HG03457 (cell line): ENCODE results near the gene SLC22A31.
"Not testable (repeated sequence)": the region's sequence is repeated elsewhere in the genome, so short reads cannot be mapped to it uniquely, and the experiment has no call there.

Experiments used
- ATAC-seq: cut with Tn5 transposase; IDR thresholded peaks from one replicate; pipeline ENCODE4 v1.9.1; 2021; ENCODE audit warnings: moderate number of reproducible peaks; ENCODE audit not compliant: unreplicated experiment

The SLC22A31 gene

DNA sequence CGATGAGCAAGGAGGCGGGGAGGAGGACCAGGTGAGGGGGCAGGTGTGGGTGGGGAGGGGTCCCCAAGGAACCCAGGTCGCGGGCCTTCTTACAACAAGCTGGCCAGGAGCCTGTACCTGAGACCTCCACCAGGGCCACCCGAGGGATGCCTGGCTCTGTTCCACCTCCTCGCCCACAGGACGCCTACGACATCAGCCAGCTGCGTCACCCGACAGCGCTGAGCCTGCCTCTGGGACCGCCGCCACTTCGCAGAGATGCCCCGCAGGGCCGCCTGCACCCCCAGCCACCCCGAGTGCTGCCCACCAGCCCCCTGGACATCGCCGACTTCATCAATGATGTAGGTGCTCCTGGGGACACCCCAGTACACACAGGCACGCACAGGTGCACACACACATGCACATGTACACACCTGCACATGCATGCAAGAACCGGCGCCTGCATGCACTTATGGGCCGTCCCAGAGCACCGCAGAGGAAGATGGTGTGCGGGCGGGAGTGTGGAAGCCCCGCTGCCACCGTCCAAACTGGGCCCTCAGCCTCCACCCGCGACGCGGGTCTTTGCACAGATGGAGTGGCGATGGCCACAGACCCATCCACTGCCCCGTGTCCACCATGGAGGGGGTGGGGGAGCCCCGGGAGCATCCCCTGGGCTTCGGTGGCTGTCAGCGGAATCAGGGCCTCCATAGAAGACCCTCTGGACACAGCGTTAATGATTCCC lies 6.6 kb downstream of the SLC22A31 start:
- no peak for ATAC-seq

DNA sequence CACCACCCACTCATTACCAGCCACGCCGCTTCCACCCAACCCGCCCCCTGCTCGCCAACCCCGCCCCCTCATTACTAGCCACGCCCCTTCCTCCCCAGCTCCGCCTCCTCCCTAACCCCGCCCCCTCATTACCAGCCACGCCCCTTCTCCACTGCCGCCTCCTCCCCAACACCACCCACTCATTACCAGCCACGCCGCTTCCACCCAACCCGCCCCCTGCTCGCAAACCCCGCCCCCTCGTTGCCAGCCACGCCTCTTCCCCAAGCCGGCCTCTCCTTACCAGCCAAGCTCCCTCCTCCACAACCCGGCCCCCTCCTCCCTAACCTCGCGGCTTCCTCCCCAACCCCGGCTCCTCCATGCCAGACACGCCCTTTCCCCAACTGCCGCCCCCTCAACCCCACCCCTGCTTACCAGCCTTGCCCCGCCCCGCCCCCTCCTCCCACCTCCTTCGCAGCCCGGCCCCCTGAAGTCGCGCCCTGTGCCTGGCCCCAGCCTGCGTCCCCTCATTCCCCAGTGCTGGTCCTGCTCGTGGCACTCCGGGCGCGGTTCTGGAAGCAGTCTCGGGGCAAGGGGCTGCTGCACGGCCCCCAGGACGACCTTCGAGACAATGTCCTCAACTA lies 7.3 kb downstream of the SLC22A31 start:
- ATAC-seq, result no peak

DNA sequence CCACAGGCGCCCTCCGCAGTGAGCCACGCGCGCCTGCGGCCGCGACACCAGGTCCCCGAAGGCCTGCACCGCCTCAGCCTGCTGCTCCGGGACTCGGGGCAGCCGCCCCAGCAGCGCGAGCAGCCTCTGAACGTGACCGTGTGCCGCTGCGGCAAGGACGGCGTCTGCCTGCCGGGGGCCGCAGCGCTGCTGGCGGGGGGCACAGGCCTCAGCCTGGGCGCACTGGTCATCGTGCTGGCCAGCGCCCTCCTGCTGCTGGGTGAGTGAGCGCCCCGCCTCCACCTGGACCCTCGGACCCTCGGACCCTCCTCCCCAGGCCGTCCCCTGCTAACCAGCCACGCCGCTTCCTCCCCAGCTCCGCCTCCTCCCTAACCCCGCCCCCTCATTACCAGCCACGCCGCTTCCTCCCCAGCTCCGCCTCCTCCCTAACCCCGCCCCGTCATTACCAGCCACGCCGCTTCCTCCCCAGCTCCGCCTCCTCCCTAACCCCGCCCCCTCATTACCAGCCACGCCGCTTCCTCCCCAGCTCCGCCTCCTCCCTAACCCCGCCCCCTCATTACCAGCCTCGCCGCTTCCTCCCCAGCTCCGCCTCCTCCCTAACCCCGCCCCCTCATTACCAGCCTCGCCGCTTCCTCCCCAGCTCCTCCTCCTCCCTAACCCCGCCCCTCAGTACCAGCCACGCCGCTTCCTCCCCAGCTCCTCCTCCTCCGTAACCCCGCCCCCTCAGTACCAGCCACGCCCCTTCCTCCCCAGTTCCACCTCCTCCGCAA lies 8.0 kb downstream of the SLC22A31 start:
- ATAC-seq, result not testable (repeated sequence)

DNA sequence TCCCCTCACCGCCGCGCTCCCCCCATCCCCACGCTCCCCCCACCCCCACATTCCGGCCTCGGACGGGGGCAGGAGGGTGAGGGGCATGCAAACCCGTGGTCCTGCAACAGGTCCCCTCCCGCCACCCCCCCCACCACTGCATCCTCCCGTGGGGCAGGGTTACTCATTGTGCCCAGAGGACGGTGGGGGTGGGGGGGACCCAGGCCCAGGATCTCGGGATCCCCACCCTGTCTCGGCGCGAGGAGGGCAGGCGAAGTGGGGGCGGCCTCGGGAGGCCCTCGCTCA lies 8.5 kb downstream of the SLC22A31 start:
- ATAC-seq, result no peak

DNA sequence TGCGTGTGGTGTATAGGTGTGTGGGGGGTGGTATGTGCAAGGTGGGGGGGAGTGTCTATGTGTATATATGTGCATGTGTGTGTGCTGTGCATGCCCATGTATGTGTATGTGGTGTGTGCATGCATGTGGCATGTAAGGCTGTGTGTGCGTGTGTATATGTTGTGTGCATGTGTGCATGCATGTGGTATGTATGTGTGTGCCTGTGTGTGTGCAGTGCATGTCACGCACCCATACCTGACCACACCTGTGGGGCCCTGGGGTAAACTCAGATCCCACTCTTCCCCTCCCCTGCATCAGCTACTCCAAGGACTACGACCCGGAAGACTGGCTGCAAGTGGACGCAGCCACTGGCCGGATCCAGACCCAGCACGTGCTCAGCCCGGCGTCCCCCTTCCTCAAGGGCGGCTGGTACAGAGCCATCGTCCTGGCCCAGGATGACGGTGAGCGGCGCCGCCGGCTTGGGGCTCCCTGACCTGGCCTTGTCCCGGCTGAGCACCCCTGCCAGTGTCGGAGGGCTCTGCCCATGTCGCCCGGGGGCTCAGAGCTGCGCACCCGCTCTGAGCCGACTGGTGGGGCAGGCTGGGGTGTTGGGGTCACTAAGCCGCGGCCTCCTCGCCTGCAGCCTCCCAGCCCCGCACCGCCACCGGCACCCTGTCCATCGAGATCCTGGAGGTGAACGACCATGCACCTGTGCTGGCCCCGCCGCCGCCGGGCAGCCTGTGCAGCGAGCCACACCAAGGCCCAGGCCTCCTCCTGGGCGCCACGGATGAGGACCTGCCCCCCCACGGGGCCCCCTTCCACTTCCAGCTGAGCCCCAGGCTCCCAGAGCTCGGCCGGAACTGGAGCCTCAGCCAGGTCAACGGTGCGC lies 9.1 kb downstream of the SLC22A31 start:
- ATAC-seq, result no peak

DNA sequence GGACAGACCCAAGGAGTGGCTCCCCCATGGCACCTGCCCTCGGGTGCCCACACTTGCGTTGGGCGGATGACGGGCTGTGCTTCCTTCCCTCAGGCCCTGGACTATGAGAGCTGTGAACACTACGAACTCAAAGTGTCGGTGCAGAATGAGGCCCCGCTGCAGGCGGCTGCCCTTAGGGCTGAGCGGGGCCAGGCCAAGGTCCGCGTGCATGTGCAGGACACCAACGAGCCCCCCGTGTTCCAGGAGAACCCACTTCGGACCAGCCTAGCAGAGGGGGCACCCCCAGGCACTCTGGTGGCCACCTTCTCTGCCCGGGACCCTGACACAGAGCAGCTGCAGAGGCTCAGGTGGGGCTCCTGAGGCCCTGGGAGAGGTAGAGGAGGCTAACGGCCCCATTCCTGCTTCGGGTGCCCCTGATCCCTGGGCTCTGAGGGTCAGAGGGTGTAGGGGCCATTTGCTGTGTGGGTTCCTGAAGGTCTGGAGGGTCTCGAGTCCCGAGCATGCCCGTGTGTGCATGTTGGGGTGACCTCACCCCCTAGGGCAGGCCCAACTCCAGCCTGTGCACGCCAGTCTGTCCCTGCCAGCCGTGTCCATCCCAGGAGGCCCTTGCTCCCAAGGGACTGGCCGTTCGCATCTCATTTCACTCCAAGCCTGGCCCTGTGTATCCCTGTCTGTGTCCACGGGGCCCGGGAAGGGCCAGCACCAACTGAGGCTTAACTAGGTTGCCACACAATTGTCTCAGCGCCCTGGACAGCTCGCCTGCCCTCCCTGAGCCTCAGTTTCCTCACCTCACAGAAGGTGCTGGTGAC lies 10.0 kb downstream of the SLC22A31 start:
- no peak for ATAC-seq

DNA sequence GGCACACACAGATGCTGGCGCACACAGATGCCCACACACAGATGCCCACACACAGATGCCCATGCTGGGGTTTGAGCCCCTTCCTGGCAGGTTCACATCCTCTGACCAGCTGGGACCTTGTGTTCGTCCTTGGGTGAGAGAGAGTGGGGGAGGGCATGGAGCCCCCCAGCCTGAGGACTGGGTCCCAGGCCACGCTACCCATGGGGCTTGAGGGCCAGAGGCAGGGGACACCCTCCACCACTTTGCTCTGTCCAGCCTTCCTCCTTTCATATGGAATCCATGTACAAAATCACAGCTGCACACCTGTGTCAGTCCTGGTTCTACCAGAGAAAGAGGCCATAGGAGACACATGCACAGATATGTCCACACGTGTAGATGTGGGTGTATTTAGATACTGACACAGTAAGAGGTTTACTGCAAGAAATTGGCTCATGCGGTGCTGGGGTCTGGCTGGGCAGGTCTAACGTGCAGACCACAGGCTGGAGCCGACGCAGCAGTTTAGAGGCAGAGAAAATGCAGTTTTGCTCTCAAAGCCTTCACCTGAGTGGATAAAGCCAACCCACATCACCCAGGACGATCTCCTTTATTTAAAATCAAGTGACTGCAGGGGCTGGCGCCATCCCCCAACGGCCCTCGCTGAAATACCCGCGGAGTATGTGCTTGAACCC lies 10.8 kb downstream of the SLC22A31 start:
- ATAC-seq, result no peak

DNA sequence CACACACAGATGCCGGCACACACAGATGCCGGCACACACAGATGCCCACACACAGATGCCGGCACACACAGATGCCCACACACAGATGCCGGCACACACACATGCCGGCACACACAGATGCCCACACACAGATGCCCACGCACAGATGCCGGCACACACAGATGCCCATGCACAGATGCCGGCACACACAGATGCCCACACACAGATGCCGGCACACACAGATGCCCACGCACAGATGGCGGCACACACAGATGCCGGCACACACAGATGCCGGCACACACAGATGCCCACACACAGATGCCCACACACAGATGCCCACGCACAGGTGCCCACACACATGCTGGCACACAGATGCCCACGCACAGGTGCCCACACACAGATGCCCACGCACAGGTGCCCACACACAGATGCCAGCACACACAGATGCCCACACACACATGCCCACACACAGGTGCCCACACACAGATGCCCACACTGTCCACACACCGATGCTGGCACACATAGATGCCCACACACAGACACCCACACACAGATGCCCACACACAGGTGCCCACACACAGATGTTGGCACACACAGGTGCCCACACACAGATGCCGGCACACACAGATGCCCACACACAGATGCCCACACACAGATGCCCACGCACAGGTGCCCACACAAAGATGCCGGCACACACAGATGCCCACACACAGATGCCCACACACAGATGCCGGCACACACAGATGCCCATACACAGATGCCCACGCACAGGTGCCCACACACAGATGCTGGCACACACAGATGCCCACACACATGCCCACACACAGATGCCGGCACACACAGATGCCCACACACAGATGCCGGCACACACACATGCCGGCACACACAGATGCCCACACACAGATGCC lies 11.6 kb downstream of the SLC22A31 start:
- ATAC-seq, result not testable (repeated sequence)

DNA sequence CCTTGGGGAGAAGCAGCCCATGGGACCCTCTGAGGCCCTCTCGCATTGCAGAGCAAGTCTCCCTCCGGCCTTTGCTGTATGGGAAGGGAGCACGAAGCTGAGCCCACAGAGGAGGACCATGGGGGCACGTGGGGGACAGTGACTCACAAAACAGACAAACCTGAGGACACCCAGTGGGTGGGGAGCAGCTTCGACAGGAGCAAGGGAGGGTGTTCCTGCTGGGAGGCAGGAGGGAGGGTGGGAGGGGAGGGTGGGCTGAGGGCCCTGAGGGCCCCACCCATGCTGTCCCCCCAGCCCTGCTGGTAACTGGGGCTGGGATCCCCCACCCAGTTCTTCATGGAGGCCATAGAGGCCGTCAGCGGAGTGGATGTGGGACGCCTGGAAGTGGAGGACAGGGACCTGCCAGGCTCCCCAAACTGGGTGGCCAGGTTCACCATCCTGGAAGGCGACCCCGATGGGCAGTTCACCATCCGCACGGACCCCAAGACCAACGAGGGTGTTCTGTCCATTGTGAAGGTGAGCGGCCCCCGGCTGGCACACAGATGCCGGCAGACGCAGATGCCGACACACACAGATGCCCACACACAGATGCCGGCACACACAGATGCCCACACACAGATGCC lies 12.5 kb downstream of the SLC22A31 start:
- ATAC-seq, result no peak

DNA sequence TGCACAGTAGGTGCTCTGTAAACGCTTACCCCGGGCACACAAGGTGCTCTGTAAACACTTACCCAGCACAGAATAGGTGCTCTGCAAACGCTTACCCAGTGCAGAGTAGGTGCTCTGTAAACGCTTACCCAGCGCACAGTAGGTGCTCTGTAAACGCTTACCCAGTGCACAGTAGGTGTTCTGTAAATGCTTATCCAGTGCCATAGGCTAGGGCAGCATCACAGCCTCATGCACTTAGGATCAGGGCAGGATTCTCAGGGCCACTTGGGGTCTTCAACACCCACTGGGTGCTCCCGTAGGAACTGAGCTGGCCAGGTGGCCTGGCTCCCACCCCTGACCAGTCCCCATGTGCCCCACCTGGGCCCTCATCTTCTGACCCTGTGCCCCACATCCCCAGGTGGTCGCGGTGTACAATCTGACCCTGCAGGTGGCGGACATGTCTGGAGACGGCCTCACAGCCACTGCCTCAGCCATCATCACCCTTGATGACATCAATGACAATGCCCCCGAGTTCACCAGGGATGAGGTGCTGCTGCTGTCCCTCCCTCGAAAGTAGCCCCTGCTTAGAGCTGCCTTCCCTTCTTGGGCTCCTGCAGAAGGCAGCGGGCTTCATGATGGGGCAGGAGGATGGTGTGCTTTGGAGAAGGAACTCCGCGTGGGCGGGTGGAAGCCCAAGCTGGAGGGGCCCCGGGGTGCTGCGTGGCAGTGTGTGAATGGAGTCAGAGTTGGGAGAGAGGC lies 13.1 kb downstream of the SLC22A31 start:
- ATAC-seq, result no peak

DNA sequence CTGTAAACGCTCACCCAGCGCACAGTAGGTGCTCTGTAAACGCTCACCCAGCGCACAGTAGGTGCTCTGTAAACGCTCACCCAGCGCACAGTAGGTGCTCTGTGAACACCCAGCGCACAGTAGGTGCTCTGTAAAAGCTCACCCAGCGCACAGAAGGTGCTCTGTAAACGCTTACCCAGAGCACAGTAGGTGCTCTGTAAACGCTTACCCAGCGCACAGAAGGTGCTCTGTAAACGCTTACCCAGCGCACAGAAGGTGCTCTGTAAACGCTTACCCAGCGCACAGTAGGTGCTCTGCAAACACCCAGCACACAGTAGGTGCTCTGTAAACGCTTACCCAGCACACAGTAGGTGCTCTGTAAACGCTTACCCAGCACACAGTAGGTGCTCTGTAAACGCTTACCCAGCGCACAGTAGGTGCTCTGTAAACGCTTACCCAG lies 13.7 kb downstream of the SLC22A31 start:
- ATAC-seq, result not testable (repeated sequence)

DNA sequence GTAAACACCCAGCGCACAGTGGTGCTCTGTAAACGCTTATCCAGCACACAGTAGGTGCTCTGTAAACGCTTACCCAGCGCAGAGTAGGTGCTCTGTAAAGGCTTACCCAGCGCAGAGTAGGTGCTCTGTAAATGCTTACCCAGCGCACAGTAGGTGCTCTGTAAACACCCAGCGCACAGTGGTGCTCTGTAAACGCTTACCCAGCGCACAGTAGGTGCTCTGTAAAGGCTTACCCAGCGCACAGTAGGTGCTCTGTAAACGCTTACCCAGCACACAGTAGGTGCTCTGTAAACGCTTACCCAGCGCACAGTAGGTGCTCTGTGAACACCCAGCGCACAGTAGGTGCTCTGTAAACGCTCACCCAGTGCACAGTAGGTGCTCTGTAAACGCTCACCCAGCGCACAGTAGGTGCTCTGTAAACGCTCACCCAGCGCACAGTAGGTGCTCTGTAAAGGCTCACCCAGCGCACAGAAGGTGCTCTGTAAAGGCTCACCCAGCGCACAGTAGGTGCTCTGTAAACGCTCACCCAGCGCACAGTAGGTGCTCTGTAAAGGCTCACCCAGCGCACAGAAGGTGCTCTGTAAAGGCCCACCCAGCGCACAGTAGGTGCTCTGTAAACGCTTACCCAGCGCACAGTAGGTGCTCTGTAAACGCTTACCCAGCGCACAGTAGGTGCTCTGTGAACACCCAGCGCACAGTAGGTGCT lies 14.3 kb downstream of the SLC22A31 start:
- not testable (repeated sequence) for ATAC-seq

DNA sequence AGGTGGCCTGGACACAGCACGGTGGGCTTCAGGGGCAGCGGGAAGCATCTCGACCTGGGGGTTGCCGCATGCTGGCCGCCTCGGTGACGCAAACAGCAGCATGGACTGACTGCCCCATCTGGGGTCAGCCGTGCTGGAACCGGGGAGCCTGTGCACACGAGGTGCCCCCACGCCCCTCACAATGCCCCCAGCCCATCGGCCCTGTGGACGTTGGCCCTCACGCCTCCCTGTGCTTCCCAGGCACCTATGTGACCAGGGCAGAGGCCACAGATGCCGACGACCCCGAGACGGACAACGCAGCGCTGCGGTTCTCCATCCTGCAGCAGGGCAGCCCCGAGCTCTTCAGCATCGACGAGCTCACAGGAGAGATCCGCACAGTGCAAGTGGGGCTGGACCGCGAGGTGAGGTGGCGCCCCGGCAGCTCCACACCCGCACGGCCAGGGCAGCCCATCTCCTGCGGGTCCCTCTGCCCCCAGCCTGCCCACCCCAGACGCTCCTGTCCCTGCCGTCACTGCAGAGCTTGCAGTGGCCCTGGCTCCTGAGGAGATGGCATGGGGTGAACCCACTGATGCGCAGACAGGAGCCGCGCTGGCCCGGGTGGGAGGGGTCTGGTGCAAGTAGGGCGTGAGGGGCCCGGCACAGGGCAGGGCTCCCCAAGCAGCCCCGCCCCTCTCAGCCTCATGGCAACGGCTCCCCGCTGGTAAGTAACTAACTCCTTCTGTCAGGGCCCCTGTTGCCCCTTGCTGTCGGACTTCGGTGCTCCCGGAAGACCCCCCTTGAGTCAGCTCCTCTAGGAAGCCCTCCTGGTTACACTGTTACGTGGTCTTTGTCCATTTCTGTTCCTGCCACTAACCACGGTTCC lies 15.2 kb downstream of the SLC22A31 start:
- no peak for ATAC-seq

DNA sequence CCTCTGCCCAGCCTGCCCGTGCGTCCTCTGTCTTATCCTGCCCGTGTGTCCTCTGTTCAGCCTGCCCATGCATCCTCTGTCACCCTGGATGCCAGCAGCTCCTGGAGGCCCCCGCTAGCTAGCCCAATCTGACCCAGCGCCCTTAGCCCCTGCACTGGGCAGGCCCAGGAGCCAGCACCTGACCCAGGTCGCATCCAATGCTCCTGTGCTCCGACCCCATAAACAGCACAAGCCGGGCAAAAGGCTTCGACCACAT lies 15.7 kb downstream of the SLC22A31 start:
- no peak for ATAC-seq

DNA sequence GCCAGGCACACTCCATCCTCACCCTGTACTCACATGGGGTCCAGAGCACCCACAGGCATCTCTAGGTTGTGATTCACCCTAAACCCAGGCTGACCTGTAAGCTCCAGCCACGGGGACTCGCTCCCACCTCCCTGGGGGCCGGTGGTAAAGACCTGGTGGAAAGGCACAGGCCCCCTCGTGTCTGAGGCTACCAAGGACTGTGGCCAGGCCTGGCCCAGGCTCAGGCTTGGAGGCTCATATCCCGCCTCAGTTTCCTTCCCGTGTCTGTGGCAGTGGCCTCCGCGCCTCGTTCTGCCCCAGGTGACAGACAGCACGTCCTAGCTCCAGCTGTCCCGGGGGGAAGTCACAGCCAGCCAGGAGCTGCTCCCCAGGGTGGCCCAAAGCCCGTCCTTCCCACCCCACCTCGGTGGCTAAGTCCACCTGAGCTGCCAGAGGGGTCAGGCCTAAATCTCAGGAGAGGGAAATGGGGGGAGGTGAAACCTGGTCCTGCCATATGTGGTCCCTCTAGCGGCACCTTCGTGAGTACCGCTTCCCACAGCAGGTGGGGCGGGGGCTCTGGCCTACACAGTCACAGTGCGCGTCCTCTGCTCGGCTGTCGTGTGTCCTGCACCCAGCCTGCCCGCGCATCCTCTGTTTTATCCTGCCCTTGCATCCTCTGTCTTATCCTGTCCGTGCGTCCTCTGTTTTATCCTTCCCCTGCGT lies 16.2 kb downstream of the SLC22A31 start:
- ATAC-seq, result no peak

DNA sequence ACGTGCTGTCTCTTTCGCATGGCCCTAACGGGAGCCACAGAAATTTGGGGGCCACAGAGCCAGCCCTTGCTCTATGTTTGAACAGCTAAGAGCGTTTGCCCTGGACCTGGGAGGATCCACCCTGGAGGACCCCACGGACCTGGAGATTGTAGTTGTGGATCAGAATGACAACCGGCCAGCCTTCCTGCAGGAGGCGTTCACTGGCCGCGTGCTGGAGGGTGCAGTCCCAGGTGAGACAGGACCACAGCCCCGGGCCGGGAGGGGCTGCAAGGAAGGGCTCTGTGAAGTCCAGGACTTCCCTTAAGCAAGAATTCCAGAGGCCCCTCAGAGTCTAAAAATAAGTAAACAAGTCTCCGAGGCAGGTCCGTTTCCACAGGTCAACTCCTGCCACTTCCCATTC lies 16.9 kb downstream of the SLC22A31 start:
- ATAC-seq, result no peak
